ENCODE measurements around the gene NPL.

The NPL gene

DNA sequence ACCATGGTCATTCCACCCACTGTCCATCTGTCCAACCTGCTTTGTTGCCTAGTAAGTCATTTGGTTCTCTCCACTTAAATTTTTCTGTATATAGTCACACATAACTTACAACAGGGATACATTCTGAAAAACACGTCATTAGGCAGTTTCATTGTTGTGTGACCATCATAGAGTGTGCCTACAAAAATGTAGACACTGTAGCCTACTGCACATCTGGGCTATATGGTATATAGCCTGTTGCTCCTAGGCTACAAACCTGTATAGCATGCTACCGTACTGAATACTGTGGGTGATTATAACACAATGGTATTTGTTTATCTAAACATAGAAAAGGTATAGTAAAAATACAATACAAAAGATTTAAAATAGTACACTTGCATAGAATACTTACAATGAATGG lies 10.0 kb upstream of the NPL start:
- WGBS, 2 experiments: 88 to 100% methylated on average over 1 to 2 of the region's 2 CpGs
- no peaks in the 10 kb centered on the region for H3K4me1 ChIP-seq (ENCODE audit: control insufficient read depth, insufficient read depth, low read length)
- H3K27me3 ChIP-seq (ENCODE audit: control insufficient read depth, insufficient read depth, low read length, poor library complexity, severe bottlenecking): no peaks in the 10 kb centered on the region
- no peaks in the 10 kb centered on the region for H3K36me3 ChIP-seq (ENCODE audit: control insufficient read depth, insufficient read depth, low read length)
- no peaks in the 10 kb centered on the region for H3K9me3 ChIP-seq (ENCODE audit: control insufficient read depth, low read length)
- no peak overlapping the region for H3K27ac ChIP-seq (ENCODE audit: insufficient read depth, low read depth, low read length, poor library complexity, severe bottlenecking)
- H3K4me3 ChIP-seq (ENCODE audit: insufficient read depth, low read depth, low read length): no peak overlapping the region

DNA sequence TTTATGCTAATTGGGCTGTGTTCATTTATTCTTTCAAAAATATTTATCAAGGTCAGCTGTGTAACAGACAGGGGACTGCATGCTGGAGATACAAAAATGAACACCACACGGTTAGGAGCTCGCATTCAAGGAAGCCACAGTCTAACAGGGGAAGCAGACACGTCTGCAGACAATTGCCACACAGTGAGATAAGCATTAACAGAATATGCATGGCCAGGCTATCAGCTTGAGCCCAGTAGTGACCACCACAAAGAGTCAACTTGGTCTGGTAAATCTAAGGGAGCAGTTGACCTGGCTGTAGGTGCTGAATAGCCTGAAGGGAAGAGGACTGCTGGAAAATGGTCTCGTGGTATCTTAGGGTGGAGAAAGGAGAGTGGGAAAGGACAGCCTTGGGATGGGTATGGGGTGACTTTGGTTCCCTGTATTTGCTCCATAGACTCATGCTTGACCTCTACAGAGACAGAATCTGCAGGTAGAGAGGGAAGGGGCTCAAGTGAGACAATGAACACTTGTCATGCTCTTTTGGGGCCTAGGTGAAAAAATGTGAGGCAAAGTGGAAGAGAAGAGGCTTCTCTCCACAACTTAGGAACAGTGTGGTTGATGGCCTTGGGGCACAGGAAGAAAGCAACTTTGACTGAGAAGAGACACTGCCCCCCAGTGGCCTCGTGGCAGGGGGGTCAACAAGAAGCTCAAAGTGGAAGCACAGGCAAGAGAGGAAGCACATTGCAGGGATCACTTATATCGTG lies 7.6 kb upstream of the NPL start:
- Histone ChIP-seq H3K9me3 (ENCODE audit: control insufficient read depth, low read length) (no peaks in the 10 kb centered on the region), H3K27me3 (ENCODE audit: control insufficient read depth, insufficient read depth, low read length, poor library complexity, severe bottlenecking) (peaks cover 2% of the 10 kb centered on the region), H3K27ac (ENCODE audit: insufficient read depth, low read depth, low read length, poor library complexity, severe bottlenecking) (no peak overlapping the region), H3K4me1 (ENCODE audit: control insufficient read depth, insufficient read depth, low read length) (no peaks in the 10 kb centered on the region), H3K36me3 (ENCODE audit: control insufficient read depth, insufficient read depth, low read length) (no peaks in the 10 kb centered on the region), H3K4me3 (ENCODE audit: insufficient read depth, low read depth, low read length) (no peak overlapping the region)
- WGBS, 2 experiments: 62 to 63% methylated on average over 5 to 6 of the region's 6 CpGs

- Histone ChIP-seq H3K4me3 (ENCODE audit: insufficient read depth, low read depth, low read length) (no peak overlapping the region), H3K36me3 (ENCODE audit: control insufficient read depth, insufficient read depth, low read length) (no peaks in the 10 kb centered on the region), H3K4me1 (ENCODE audit: control insufficient read depth, insufficient read depth, low read length) (no peaks in the 10 kb centered on the region), H3K27me3 (ENCODE audit: control insufficient read depth, insufficient read depth, low read length, poor library complexity, severe bottlenecking) (peaks cover 7% of the 10 kb centered on the region), H3K27ac (ENCODE audit: insufficient read depth, low read depth, low read length, poor library complexity, severe bottlenecking) (no peak overlapping the region), H3K9me3 (ENCODE audit: control insufficient read depth, low read length) (no peaks in the 10 kb centered on the region)
These were observed 7.0 kb upstream of the NPL start for GRCh38 chr1:182782587-182782913.

DNA sequence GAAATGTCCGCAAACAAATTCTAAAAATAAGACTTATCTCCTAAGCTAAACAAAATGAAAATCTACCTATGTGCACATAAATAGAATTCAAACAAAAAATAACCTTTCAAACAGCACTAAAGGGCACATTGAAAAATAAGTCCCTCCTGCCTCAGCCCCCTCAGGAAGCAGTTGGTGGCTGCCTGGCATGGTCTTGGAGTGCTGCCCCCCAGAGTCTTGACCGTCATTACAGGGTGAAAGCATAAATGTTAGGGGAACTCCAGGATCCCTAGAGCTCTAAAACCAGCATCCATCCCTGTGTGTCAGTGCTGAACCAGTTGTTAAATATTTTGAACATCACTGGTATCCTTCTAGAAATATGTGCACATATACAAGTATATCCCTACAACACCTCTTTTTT lies 6.5 kb upstream of the NPL start:
- Histone ChIP-seq H3K9me3 (ENCODE audit: control insufficient read depth, low read length) (no peaks in the 10 kb centered on the region), H3K4me1 (ENCODE audit: control insufficient read depth, insufficient read depth, low read length) (no peaks in the 10 kb centered on the region), H3K27me3 (ENCODE audit: control insufficient read depth, insufficient read depth, low read length, poor library complexity, severe bottlenecking) (peaks cover 12% of the 10 kb centered on the region), H3K27ac (ENCODE audit: insufficient read depth, low read depth, low read length, poor library complexity, severe bottlenecking) (no peak overlapping the region), H3K36me3 (ENCODE audit: control insufficient read depth, insufficient read depth, low read length) (no peaks in the 10 kb centered on the region), H3K4me3 (ENCODE audit: insufficient read depth, low read depth, low read length) (no peak overlapping the region)
- WGBS, 2 experiments: 59 to 74% methylated on average over 2 of the region's 2 CpGs

- WGBS, 2 experiments: 46 to 61% methylated on average over 3 to 4 of the region's 4 CpGs
- H3K27me3 ChIP-seq (ENCODE audit: control insufficient read depth, insufficient read depth, low read length, poor library complexity, severe bottlenecking): peaks cover 28% of the 10 kb centered on the region
- no peaks in the 10 kb centered on the region for H3K9me3 ChIP-seq (ENCODE audit: control insufficient read depth, low read length)
These were observed 4.9 kb upstream of the NPL start for GRCh38 chr1:182784556-182785171.

DNA sequence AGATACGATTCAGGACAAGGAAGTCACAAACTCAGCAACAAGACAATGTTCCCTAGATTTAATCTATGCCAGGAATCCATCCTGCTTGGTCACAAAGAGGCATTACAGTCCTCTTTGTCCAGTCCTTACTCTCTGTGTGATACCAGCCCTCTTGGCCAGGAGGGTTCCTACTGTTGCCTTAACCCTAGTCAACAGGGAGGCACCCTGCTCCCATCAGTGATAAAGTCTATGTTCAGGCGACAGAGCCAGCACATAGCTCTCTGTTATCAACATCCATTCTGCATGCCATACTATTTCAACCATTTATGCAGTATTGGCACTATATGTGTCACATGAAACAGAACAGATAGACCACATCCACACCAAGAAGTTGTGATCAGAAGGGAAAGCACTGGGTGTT lies 4.4 kb upstream of the NPL start:
- Histone ChIP-seq H3K4me3 (ENCODE audit: insufficient read depth, low read depth, low read length) (no peak overlapping the region), H3K27me3 (ENCODE audit: control insufficient read depth, insufficient read depth, low read length, poor library complexity, severe bottlenecking) (peaks cover 34% of the 10 kb centered on the region), H3K4me1 (ENCODE audit: control insufficient read depth, insufficient read depth, low read length) (no peaks in the 10 kb centered on the region), H3K9me3 (ENCODE audit: control insufficient read depth, low read length) (no peaks in the 10 kb centered on the region), H3K36me3 (ENCODE audit: control insufficient read depth, insufficient read depth, low read length) (no peaks in the 10 kb centered on the region), H3K27ac (ENCODE audit: insufficient read depth, low read depth, low read length, poor library complexity, severe bottlenecking) (no peak overlapping the region)
- 86 to 89% methylated on average over 2 of the region's 2 CpGs for WGBS, 2 experiments

More at GRCh38 chr1:182784556-182785171, 4.9 kb upstream of the NPL start:
- Histone ChIP-seq H3K36me3 (ENCODE audit: control insufficient read depth, insufficient read depth, low read length) (no peaks in the 10 kb centered on the region), H3K4me1 (ENCODE audit: control insufficient read depth, insufficient read depth, low read length) (no peaks in the 10 kb centered on the region), H3K4me3 (ENCODE audit: insufficient read depth, low read depth, low read length) (no peak overlapping the region), H3K27ac (ENCODE audit: insufficient read depth, low read depth, low read length, poor library complexity, severe bottlenecking) (no peak overlapping the region)

DNA sequence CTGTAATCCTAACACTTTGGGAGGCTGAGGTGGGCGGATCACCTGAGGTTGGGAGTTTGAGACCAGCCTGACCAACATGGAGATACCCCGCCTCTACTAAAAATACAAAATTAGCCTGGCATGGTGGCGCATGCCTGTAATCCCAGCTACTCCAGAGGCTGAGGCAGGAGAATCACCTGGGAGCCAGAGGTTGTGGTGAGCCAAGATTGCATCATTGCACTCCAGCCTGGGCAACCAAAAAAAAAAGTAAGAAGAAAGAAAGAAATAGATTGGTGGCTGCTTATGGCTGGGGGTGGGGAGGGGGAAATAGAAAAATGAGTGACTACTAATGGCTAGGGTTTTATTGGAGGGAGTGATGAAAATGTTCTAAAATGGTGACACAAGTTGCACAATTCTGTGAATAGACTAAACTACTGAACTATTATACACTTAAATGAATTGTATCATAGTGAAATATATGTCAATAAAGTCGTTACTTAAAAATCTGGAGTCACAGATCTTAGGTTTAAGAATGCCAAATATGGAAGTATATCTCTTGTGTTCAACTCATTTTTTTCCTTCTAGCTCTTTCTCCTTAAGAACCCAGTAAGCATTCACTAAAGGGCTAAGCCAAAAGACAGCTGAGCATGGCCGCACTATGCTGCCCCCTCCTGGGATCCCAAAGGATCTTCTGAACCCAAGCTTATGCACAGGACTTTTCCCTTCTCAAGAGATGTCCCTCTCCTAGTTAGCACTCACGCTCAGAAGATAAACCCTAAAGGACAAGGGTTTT lies 3.2 kb upstream of the NPL start:
- H3K36me3 ChIP-seq (ENCODE audit: control insufficient read depth, insufficient read depth, low read length): no peaks in the 10 kb centered on the region
- H3K9me3 ChIP-seq (ENCODE audit: control insufficient read depth, low read length): no peaks in the 10 kb centered on the region
- WGBS, 2 experiments: 65 to 67% methylated on average over 5 to 6 of the region's 6 CpGs
- peaks cover 42% of the 10 kb centered on the region for H3K27me3 ChIP-seq (ENCODE audit: control insufficient read depth, insufficient read depth, low read length, poor library complexity, severe bottlenecking)
- H3K27ac ChIP-seq (ENCODE audit: insufficient read depth, low read depth, low read length, poor library complexity, severe bottlenecking): no peak overlapping the region
- no peaks in the 10 kb centered on the region for H3K4me1 ChIP-seq (ENCODE audit: control insufficient read depth, insufficient read depth, low read length)
- no peak overlapping the region for H3K4me3 ChIP-seq (ENCODE audit: insufficient read depth, low read depth, low read length)

GRCh38 chr1:182786995-182787324 lies 2.6 kb upstream of the NPL start:
- H3K27ac ChIP-seq (ENCODE audit: insufficient read depth, low read depth, low read length, poor library complexity, severe bottlenecking): no peak overlapping the region
- H3K4me1 ChIP-seq (ENCODE audit: control insufficient read depth, insufficient read depth, low read length): no peaks in the 10 kb centered on the region
- H3K9me3 ChIP-seq (ENCODE audit: control insufficient read depth, low read length): no peaks in the 10 kb centered on the region
- peaks cover 45% of the 10 kb centered on the region for H3K27me3 ChIP-seq (ENCODE audit: control insufficient read depth, insufficient read depth, low read length, poor library complexity, severe bottlenecking)
- H3K36me3 ChIP-seq (ENCODE audit: control insufficient read depth, insufficient read depth, low read length): no peaks in the 10 kb centered on the region
- H3K4me3 ChIP-seq (ENCODE audit: insufficient read depth, low read depth, low read length): no peak overlapping the region
- 56 to 61% methylated on average over 4 of the region's 4 CpGs for WGBS, 2 experiments

DNA sequence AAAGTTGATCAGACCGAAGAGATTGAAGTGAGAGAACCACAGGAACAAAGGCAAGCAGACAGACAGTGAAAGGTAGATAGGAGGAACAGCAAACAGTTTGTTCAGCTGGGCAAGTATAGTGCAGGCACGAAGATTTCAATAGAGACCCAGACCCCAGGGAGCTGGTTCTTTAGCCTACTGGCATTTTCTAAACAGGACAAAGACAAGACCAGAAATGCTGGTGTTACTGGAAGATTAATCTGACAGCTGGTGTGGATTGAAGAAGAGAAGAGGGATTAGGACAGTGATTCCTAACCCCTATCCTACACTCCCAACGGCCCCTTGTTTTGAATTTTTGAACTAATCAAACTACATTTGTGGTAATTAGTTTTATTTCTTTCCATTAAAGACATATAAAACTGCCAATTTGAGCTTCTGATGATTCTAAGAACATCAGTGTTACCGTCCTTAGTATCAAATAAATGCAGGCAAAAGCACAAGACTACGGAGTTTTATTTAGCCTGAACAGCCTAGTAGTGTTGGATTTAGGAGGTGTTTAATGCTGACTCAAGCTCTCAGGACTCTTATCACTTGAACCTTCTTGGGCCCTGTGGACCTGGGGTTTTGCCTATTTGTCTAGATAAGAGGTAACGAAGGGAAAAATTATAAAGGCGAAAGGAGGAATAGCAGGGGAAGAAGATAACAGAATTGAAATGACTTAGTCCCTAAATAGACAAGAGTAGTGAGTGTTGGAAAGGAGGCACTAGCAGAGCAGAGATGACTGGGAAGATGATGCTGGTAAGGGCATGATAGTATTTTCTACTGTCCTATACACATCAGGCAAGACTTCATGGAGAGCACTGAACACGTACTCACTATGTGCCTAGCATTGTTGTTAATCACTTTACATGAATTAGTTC lies 2.0 kb downstream of the NPL start:
- 75 to 76% methylated on average over 7 of the region's 8 CpGs for WGBS, 2 experiments
- H3K4me1 ChIP-seq (ENCODE audit: control insufficient read depth, insufficient read depth, low read length): no peaks in the 10 kb centered on the region
- H3K27me3 ChIP-seq (ENCODE audit: control insufficient read depth, insufficient read depth, low read length, poor library complexity, severe bottlenecking): peaks cover 45% of the 10 kb centered on the region
- no peaks in the 10 kb centered on the region for H3K9me3 ChIP-seq (ENCODE audit: control insufficient read depth, low read length)
- H3K4me3 ChIP-seq (ENCODE audit: insufficient read depth, low read depth, low read length): no peak overlapping the region
- no peaks in the 10 kb centered on the region for H3K36me3 ChIP-seq (ENCODE audit: control insufficient read depth, insufficient read depth, low read length)
- no peak overlapping the region for H3K27ac ChIP-seq (ENCODE audit: insufficient read depth, low read depth, low read length, poor library complexity, severe bottlenecking)

DNA sequence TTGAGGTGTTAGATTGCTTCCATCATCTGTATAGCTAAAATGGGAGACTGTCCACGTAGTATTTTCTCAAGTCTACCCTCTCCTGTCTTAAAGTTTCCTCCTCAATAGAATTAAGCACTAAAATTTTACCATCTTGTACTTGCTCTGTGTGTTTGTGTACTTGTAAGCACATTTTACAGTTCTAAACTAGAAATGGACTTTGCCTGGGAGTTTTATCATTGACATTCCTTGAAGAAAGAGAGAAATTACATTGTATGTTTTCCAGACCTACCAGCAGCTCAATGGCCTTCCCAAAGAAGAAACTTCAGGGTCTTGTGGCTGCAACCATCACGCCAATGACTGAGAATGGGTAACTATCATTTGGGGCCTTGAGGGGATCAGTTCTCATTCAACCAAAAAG lies 4.5 kb downstream of the NPL start:
- H3K4me3 ChIP-seq (ENCODE audit: insufficient read depth, low read depth, low read length): no peak overlapping the region

More for the DNA sequence above, 4.5 kb downstream of the NPL start:
- H3K9me3 ChIP-seq (ENCODE audit: control insufficient read depth, low read length): no peaks in the 10 kb centered on the region
- no peaks in the 10 kb centered on the region for H3K4me1 ChIP-seq (ENCODE audit: control insufficient read depth, insufficient read depth, low read length)
- no peak overlapping the region for H3K27ac ChIP-seq (ENCODE audit: insufficient read depth, low read depth, low read length, poor library complexity, severe bottlenecking)
- H3K36me3 ChIP-seq (ENCODE audit: control insufficient read depth, insufficient read depth, low read length): no peaks in the 10 kb centered on the region
- 86 to 91% methylated on average over 2 of the region's 2 CpGs for WGBS, 2 experiments
- H3K27me3 ChIP-seq (ENCODE audit: control insufficient read depth, insufficient read depth, low read length, poor library complexity, severe bottlenecking): peaks cover 23% of the 10 kb centered on the region
